ENCODE data around the gene CEND1.
"Not testable (repeated sequence)": the region's sequence is repeated elsewhere in the genome, so short reads cannot be mapped to it uniquely, and the experiment has no call there.

Gene CEND1

DNA sequence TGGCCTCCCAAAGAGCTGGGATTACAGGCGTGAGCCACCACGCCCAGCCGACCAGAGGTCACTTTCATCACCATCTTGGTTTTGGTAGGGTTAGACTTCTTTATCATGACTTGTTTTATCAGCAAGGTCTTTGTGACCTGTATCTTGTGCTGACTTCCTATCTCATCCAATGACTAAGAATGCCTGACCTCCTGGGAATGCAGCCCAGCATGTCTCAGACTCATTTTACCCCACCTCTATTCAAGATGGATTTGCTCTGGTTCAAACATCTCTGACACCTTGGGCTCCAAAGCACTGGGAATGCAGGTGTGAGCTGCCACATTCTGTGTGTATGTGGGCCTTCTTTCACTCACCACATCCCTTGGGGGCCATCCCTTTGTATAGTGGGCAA, 47.7 kb downstream of the CEND1 start:
- Histone ChIP-seq H3K27ac (ENCODE audit: insufficient read depth, low read depth, low read length, poor library complexity, severe bottlenecking) (no peak overlapping the region), H3K4me1 (ENCODE audit: control insufficient read depth, insufficient read depth, low read length) (no peaks in the 10 kb centered on the region), H3K4me3 (ENCODE audit: insufficient read depth, low read depth, low read length) (no peak overlapping the region), H3K9me3 (ENCODE audit: control insufficient read depth, low read length) (no peaks in the 10 kb centered on the region), H3K36me3 (ENCODE audit: control insufficient read depth, insufficient read depth, low read length) (no peaks in the 10 kb centered on the region), H3K27me3 (ENCODE audit: control insufficient read depth, insufficient read depth, low read length, poor library complexity, severe bottlenecking) (no peaks in the 10 kb centered on the region)
- WGBS, 2 experiments, result 94 to 95% methylated on average over 3 of the region's 3 CpGs

DNA sequence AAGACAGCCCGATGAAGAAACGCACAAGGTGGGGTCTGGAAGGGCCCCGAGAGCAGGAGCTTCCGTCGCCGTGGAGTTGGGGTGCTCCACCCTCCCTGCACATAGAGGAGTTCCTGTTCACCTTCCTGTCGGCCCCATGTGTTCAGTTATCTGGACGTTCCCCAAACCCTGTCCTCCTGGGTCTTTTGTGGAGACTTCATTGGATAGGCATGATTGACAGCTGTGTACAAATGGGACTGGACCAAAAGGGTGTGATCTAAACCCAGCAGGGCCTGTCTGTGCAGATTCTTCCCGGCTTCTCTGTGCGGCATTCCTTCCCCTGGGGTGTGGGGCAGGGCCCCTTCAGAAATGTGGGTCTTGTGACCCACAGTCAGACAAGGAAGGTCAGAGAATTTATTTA, 52.0 kb downstream of the CEND1 start:
- H3K4me3 ChIP-seq (ENCODE audit: insufficient read depth, low read depth, low read length); H3K4me1 ChIP-seq (ENCODE audit: control insufficient read depth, insufficient read depth, low read length); H3K9me3 ChIP-seq (ENCODE audit: control insufficient read depth, low read length); H3K27ac ChIP-seq (ENCODE audit: insufficient read depth, low read depth, low read length, poor library complexity, severe bottlenecking); H3K27me3 ChIP-seq (ENCODE audit: control insufficient read depth, insufficient read depth, low read length, poor library complexity, severe bottlenecking); H3K36me3 ChIP-seq (ENCODE audit: control insufficient read depth, insufficient read depth, low read length): not testable (repeated sequence)
- WGBS, 2 experiments, result 87 to 88% methylated on average over 10 of the region's 10 CpGs

DNA sequence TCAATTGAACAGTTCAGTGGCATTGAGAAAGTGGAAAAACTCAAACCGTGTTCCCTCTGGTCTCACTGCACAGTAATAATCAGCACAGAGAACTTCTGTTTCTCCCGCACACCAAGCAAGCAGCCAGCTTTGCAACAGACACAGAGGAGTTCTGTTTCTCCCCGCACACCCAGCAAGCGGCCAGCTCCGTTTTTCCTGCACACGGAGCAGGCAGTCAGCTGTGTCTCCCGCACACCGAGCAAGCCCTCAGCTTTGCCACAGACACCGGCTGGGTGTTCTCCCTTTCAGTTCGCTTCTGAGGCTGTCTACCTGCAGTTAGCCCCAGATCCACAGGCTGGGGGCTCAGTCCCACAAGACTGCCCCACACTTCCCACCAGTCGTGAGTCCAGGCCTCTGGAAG, 52.5 kb downstream of the CEND1 start:
- no peak overlapping the region for H3K27ac ChIP-seq (ENCODE audit: insufficient read depth, low read depth, low read length, poor library complexity, severe bottlenecking)
- H3K36me3 ChIP-seq (ENCODE audit: control insufficient read depth, insufficient read depth, low read length), result no peaks in the 10 kb centered on the region
- no peaks in the 10 kb centered on the region for H3K27me3 ChIP-seq (ENCODE audit: control insufficient read depth, insufficient read depth, low read length, poor library complexity, severe bottlenecking)
- WGBS, 2 experiments, result 90 to 91% methylated on average over 11 of the region's 11 CpGs
- H3K9me3 ChIP-seq (ENCODE audit: control insufficient read depth, low read length), result no peaks in the 10 kb centered on the region
- no peak overlapping the region for H3K4me3 ChIP-seq (ENCODE audit: insufficient read depth, low read depth, low read length)
- no peaks in the 10 kb centered on the region for H3K4me1 ChIP-seq (ENCODE audit: control insufficient read depth, insufficient read depth, low read length)
